PC-3 (cell line): ENCODE results near the gene CCNL2. TPM values are rescaled to one million over a fixed set of nuclear protein-coding genes. Genes with fewer than 3 reads are reported as not detected.

Experiments
- ATAC-seq: fragments of 200-7000 bp; cut with Tn5 transposase; 2 replicates; pipeline ENCODE4 v1.9.1; 2020; ENCODE audit warnings: mild to moderate bottlenecking, moderate library complexity
- BruUV-seq: library from RNA; stranded (reverse); fragments of 400-500 nt; replicated peaks from 2 replicates; lab custom pipeline; 2021; lab: Mats Ljungman, UMichigan
- CTCF ChIA-PET: fragments of 300-600 bp; sonication (Branson Sonifier 250); formaldehyde crosslinking; loops from one replicate; lab custom pipeline; 2022; ENCODE audit warnings: antibody characterized with exemption; lab: Charles Lee
- POLR2A ChIA-PET: fragments of 300-600 bp; sonication (Branson Sonifier 250); formaldehyde crosslinking; loops from one replicate; lab custom pipeline; 2022; ENCODE audit warnings: antibody characterized with exemption; ENCODE audit not compliant: unreplicated experiment; lab: Charles Lee
- DNase-seq: peaks from one replicate; pipeline ENCODE4 v3.0.0-alpha.2; 2015
- H2AFZ ChIP-seq: fragments of 300-600 bp; sonication (generic); 2 replicates; pipeline ENCODE4 v1.6.0; 2016; ENCODE audit warnings: antibody characterized with exemption, low read length
- H3F3A ChIP-seq: fragments of 300-600 bp; sonication (generic); one replicate; pipeline ENCODE4 v1.6.0; 2017; ENCODE audit warnings: antibody characterized with exemption, low read length, control low read depth, mild to moderate bottlenecking; ENCODE audit not compliant: unreplicated experiment
- H3K27ac ChIP-seq: fragments of 300-600 bp; sonication (generic); 2 replicates; pipeline ENCODE4 v1.5.1; 2016; ENCODE audit warnings: mild to moderate bottlenecking, low read length
- H3K27me3 ChIP-seq: fragments of 300-600 bp; sonication (generic); 2 replicates; pipeline ENCODE4 v1.6.1; 2016; ENCODE audit warnings: low read length, mixed read lengths
- H3K36me3 ChIP-seq: fragments of 300-600 bp; sonication (generic); 2 replicates; pipeline ENCODE4 v1.6.1; 2016; ENCODE audit warnings: low read depth, mixed run types, low read length, mixed read lengths
- H3K4me1 ChIP-seq: fragments of 300-600 bp; sonication (generic); 2 replicates; pipeline ENCODE4 v1.5.1; 2016; ENCODE audit warnings: low read length; ENCODE audit not compliant: insufficient read depth
- H3K4me2 ChIP-seq: fragments of 300-600 bp; sonication (generic); 2 replicates; pipeline ENCODE4 v1.6.0; 2016; ENCODE audit warnings: low read length
- H3K4me3 ChIP-seq: fragments of 300-600 bp; sonication (generic); 2 replicates; pipeline ENCODE4 v1.5.1; 2016; ENCODE audit warnings: mild to moderate bottlenecking, low read length, mixed read lengths
- H3K79me2 ChIP-seq: fragments of 300-600 bp; sonication (generic); 2 replicates; pipeline ENCODE4 v1.6.1; 2017; ENCODE audit warnings: low read length, mixed read lengths
- H3K9ac ChIP-seq: fragments of 300-600 bp; sonication (generic); 2 replicates; pipeline ENCODE4 v1.6.0; 2016; ENCODE audit warnings: mild to moderate bottlenecking, low read length
- H3K9me2 ChIP-seq: fragments of 300-600 bp; sonication (generic); replicated peaks from 2 replicates; pipeline ENCODE4 v1.6.1; 2016; ENCODE audit warnings: mixed run types, low read length, mixed read lengths
- H3K9me3 ChIP-seq: fragments of 300-600 bp; sonication (generic); 2 replicates; pipeline ENCODE4 v1.6.1; 2016; ENCODE audit warnings: low read length, mixed read lengths
- H4K20me1 ChIP-seq: fragments of 300-600 bp; sonication (generic); 2 replicates; pipeline ENCODE4 v1.6.1; 2016; ENCODE audit warnings: low read length, mixed read lengths
- CTCF ChIP-seq: fragments of 300-600 bp; sonication (generic); conservative IDR thresholded peaks from 2 replicates; pipeline ENCODE4 v1.5.1; 2017; ENCODE audit warnings: antibody characterized with exemption, low read depth, mild to moderate bottlenecking, low read length
- EZH2 ChIP-seq: fragments of 300-600 bp; sonication (generic); IDR thresholded peaks from one replicate; pipeline ENCODE4 v1.6.1; 2017; ENCODE audit warnings: antibody characterized with exemption, mild to moderate bottlenecking, low read length; ENCODE audit not compliant: unreplicated experiment
- EZH2phosphoT487 ChIP-seq: fragments of 300-600 bp; sonication (generic); IDR thresholded peaks from 2 replicates; pipeline ENCODE4 v1.6.1; 2018; ENCODE audit warnings: mild to moderate bottlenecking, antibody characterized with exemption, low read length, borderline replicate concordance
- intact Hi-C: fragments of 100-400 bp; cut with micrococcal nuclease; formaldehyde crosslinking; loops from 2 replicates; pipeline ENCODE4 v1.9.0; 2023
- total RNA-seq: library from RNA; depleted of rRNA; stranded (reverse); fragments of >200 nt; gene quantifications from 2 replicates; pipeline ENCODE4 v1.2.3, GENCODE V29; 2014

The CCNL2 gene
- total RNA-seq, 1 experiment from 2014 or later, result 385 TPM

GRCh38 chr1:1364266-1364665 lies 34.9 kb downstream of the CCNL2 start:
- POLR2A ChIA-PET, result interaction anchor here (0.7 kb wide), 1 partner anchor 11 kb away, joined by 3 read pairs; no protein-coding TSS in a partner anchor
- no TSS peak for BruUV-seq
- H3K36me3 ChIP-seq, result no peaks in the 10 kb centered on the region

DNA sequence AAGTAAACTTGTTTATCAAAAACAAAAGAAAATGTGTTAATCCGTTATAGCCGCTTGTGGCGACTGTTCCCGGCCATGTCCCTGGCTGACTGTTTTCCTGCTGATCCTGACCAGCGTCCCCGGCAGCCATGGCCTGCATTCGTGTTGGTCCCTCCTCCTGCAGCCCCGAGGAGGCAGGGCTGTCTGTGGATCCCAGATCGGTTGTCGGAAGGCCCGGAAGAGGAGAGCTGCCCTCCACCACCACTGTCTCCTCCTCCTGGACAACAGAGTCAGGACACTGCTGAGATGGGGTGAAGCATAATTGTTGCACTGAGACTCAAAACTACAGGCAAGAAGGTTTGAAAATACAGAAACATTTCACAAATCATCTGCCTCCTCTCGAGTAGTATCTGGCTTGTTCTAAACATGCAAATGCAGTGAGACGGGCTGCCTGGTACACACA lies 37.1 kb downstream of the CCNL2 start:
- intact Hi-C loops, result loop anchor here (2.0 kb wide), 1 partner anchor 17 kb away; no protein-coding TSS in a partner anchor
- Histone ChIP-seq H3K9me2 (no peaks in the 10 kb centered on the region), H3K4me2 (no peak overlapping the region), H3K4me3 (no peak overlapping the region), H3F3A (no peaks in the 10 kb centered on the region), H3K27me3 (no peaks in the 10 kb centered on the region), H3K27ac (no peak overlapping the region), H4K20me1 (no peaks in the 10 kb centered on the region), H2AFZ (no peak overlapping the region), H3K9me3 (peaks cover 12% of the 10 kb centered on the region; the same call in 1 of the 2 replicates), H3K79me2 (no peaks in the 10 kb centered on the region), H3K9ac (no peak overlapping the region), H3K4me1 (peaks cover 29% of the 10 kb centered on the region), H3K36me3 (no peaks in the 10 kb centered on the region)
- DNase-seq, result no peak
- TF ChIP-seq CTCF, result no peak
- ChIA-PET CTCF (no interaction called here), POLR2A (no interaction called here)
- ATAC-seq, result no peak
- no TSS peak for BruUV-seq

More at GRCh38 chr1:1364266-1364665, 34.9 kb downstream of the CCNL2 start:
- H3K79me2 ChIP-seq, result no peaks in the 10 kb centered on the region
- H3K9me3 ChIP-seq, result peaks cover 16% of the 10 kb centered on the region; the same call in 1 of the 2 replicates
- H3K27me3 ChIP-seq, result no peaks in the 10 kb centered on the region
- intact Hi-C loops, result no loop called here
- DNase-seq (peak; percentile 96), ATAC-seq (peak; percentile 53)
- no peak overlapping the region for H3K4me2 ChIP-seq
- no peak overlapping the region for H3K4me3 ChIP-seq
- H3K27ac ChIP-seq, result peak overlapping the region; percentile 3; the same call in 1 of the 2 replicates
- H3F3A ChIP-seq, result no peaks in the 10 kb centered on the region
- no peaks in the 10 kb centered on the region for H4K20me1 ChIP-seq
- CTCF ChIA-PET, result no interaction called here
- H2AFZ ChIP-seq, result no peak overlapping the region
- no peaks in the 10 kb centered on the region for H3K9me2 ChIP-seq
- no peak for TF ChIP-seq EZH2
- 0 out of 2 replicates have a peak, but pooled peaks have one; percentile 10 for TF ChIP-seq CTCF
- H3K9ac ChIP-seq, result no peak overlapping the region
- peaks cover 29% of the 10 kb centered on the region for H3K4me1 ChIP-seq

GRCh38 chr1:1361233-1361981 lies 37.7 kb downstream of the CCNL2 start:
- Histone ChIP-seq H3K27me3 (no peaks in the 10 kb centered on the region), H3K9me2 (no peaks in the 10 kb centered on the region), H3K27ac (peak overlapping the region; percentile 30; the same call in 1 of the 2 replicates), H3K36me3 (no peaks in the 10 kb centered on the region), H2AFZ (no peak overlapping the region), H3F3A (no peaks in the 10 kb centered on the region), H3K79me2 (no peaks in the 10 kb centered on the region), H3K4me3 (no peak overlapping the region), H3K9me3 (peaks cover 6% of the 10 kb centered on the region; the same call in 1 of the 2 replicates), H3K9ac (no peak overlapping the region), H3K4me2 (peak overlapping the region; percentile 56), H4K20me1 (no peaks in the 10 kb centered on the region), H3K4me1 (peaks cover 29% of the 10 kb centered on the region)
- DNase-seq, result no peak
- CTCF ChIA-PET, result no interaction called here
- intact Hi-C loops, result loop anchor here (2.0 kb wide), 1 partner anchor 17 kb away; no protein-coding TSS in a partner anchor
- BruUV-seq, result no TSS peak
- no peak for ATAC-seq
- POLR2A ChIA-PET, result no interaction called here
- TF ChIP-seq CTCF (no peak), EZH2phosphoT487 (no peak), EZH2 (no peak)
